NK-92 treated with Interleukin-12 subunit alpha and Interleukin-12 subunit beta, amount 100 ng/mL, for 24 hours (cell line): Measurements from ENCODE around the gene GPC5.

Experiments
- DNase-seq: peaks from one replicate; lab custom pipeline; 2025; lab: John Stamatoyannopoulos, UW

Gene GPC5

DNA sequence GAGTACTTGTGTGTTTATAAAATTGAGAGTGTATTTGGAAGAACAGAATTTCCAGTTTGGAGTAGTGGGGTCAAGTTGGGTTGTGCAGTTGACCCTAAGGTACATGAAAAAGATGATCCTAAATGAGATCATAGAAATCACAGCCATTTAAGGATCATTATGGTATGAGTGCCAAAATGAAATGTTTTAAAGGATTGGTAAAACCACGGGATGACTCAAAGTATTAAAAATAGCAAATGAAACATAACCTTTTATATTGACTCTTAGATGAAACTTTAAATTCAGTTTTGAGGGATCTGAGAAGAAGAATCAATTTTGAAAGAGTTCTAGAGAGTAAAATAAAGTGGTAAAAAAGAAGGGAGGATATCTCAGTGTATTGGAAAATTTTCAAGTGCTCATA, 773.8 kb downstream of the GPC5 start:
- no peak for DNase-seq

DNA sequence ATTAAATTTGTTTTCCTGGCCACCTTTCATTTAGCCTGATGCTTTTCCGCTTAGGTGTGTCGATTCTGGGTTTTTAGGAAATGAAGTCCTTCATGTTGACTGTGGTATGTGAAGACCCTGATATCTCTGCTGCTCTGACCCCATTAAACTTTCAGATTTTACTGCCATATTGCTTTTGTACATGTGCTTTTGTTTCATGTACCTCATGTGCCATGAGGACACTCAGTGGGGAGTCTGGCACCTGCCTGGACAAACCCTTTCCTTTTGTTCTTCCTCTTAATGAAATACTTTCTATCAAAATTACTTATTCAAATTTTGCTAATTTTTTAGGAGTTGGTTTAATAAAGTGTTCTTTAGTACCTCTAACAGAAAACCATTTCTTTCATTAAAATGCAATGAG, 774.8 kb downstream of the GPC5 start:
- DNase-seq: no peak

DNA sequence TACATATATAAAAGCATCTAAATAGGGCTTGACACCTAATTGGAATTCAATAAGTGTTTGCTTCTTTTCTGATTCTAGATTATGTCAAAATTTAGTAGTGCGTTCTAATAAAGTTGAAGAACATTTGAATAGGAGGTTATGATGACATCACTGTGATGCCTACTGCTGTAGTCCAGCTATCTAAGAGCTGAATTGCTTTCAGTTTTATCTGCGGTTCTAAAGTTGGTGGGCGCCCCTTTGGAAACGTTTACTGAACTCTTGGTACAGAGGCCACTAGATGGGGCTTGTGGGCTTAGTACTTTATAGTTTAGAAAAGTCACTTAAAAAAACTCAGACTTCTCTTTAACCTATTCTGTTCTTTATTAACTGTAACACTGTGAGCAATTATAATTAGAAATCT, 776.9 kb downstream of the GPC5 start:
- no peak for DNase-seq

DNA sequence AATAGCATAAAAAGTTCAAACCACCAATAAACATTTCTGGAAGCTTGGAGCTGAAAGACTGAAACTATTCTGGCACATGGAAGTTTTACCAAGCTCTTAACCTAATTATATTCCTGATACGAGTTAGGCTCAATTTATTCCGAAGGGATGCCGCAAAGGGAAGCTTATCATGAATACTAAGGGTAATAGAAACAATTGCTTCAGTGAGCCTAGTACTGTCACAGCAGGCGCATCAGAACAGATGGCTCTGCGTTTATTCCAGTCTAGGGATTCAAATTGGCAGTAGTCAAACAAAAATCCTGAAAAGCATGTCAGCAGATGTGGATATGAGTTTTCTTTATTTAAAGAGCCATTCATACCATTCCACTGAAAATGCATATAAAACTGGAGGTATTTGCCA, 779.5 kb downstream of the GPC5 start:
- DNase-seq: no peak

DNA sequence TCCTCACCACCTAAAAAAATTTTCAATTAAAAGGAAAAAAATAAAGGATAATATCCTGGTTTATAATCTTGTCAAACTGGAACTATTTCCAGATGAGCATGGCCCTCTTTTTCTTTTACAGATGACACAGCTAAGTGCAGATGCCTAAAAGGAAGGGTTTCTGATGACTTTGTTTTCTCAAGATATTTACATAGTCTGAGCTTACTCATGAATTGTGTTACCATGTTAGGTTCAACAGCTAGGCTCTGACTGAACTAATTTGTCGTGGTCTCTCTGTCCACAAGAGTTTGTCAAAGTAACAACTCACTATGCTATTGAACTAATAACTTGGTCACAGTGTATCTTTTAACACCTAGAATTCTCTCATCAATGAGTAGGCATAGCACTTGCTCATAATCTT, 780.8 kb downstream of the GPC5 start:
- no peak for DNase-seq

DNA sequence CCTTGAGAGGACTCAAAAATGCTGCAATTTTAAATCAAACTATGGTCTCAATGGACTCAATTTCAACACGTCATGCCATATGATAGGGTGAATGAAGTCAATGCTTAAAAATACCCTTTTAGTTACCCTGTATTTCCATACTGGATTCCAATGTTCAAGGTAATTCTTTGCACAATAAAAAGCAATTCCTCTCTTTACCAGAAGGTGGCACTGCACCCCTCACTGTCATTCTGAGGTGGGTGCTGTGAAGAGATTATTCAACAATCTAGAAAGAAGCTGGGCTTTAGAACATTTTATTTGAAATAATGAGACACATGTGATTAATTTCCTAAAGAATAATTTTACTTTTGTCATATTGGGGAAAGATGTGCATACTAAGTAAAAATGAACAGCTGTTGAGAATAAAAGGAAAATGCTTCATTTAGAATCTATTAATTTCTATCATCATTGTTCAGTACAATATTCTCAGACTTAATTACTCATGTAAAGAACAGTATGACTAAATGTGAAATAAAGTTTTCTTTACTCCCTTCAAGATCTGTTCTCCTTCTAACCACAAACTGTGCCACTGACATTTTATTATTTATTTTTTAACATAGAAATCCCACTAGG, 789.1 kb downstream of the GPC5 start:
- DNase-seq: no peak

DNA sequence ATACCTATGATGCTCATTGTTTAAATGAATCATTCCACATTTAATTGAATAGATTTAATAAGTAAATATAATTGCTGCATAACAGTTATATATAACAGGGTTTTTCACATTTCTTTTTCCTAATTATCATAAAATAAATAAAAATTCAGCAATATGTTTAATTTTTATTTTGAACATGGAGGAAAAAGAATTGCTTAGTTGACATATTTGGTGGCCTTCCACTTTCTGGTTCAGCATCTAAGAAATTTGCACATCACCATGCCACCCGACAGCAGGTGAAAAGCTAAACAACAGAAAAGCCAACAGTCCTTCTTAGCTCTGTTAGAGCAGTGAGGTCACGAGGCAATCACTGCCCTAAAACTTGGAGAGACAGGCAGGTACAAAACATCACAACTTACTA, 790.2 kb downstream of the GPC5 start:
- no peak for DNase-seq

DNA sequence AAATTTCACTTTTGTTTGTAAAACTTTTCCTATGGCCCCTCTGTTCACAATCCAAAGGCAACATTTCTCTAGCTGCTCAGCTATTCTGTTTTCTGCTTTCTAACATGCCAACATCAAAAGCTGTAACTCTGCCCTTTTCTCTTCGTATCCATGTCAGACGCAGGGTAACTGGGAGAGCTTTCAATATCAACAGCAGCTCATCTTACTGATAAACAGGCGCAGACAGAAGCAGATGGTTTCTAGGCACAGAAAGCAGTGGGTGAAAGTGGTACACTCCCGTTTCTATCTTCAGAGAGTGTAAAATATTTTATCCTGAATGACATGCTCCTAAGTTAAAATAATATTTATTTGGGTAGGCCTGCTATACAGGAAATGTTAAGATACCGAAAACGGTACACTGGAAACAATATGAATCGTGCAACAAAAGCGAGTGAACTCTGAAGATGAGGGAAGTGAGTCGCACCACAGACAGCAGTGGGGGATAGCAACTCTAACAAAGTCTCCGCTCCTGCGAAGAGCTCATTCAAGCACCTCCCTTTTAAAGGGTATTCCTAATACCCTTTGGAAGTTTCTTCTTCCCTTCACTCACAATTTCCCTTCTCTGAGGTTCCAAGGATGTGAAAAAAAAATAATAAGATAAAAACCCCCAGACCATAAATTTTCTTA, 798.3 kb downstream of the GPC5 start:
- no peak for DNase-seq

DNA sequence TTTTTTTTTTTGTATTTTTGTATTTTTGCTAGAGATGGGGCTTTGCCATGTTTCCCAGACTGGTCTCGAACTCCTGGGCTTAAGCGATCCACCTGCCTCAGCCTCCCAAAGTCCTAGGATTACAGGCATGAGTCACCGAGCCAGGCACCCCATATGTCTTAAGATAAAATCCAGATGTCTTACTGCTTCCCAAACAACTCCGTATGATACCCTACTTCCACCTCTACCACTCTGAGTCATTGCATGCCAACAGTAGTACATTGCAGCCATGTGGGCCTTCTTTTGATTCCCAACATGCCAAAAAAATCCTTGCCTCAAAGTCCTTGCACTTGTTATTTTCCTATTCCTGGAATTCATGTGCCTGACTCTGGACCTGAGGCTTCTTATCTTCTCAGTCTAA, 799.2 kb downstream of the GPC5 start:
- DNase-seq: no peak

DNA sequence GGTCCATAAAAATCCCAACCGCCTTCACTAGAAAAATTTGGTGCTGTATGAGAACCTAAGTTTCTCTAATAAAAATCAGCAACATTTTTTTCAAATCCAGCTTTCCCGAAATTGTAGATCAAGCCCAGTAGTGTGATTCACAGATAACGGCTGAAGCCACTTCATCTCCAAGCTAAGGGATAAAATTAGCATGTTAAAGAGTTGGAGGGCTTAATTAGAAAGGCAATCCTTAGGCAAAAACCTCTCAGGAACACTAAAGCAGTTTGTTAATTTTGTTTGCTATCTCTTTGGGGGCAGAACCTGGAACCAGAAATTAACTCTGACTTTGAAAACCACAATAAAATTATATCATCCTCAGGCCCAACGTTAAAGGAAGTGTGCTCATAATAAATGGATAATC, 820.2 kb downstream of the GPC5 start:
- DNase-seq: no peak

DNA sequence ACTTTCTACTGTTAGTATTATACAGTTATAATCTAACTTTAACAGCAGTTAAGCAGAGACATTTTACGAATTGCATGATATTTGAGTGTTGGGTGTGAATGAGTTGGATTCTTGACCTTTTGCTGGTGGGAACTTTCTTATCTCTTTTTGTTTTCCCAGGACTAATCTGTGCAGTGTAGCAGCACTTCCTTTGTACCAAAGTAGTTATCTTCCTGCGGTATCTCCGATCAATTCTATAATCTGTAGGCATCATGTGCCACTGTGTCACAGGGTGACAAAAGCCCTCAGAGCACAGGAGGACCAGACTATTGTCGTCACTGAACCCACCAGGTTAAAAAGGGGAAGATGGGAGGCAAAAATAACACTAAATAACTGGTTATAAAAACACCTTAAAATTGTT, 823.5 kb downstream of the GPC5 start:
- DNase-seq: no peak

DNA sequence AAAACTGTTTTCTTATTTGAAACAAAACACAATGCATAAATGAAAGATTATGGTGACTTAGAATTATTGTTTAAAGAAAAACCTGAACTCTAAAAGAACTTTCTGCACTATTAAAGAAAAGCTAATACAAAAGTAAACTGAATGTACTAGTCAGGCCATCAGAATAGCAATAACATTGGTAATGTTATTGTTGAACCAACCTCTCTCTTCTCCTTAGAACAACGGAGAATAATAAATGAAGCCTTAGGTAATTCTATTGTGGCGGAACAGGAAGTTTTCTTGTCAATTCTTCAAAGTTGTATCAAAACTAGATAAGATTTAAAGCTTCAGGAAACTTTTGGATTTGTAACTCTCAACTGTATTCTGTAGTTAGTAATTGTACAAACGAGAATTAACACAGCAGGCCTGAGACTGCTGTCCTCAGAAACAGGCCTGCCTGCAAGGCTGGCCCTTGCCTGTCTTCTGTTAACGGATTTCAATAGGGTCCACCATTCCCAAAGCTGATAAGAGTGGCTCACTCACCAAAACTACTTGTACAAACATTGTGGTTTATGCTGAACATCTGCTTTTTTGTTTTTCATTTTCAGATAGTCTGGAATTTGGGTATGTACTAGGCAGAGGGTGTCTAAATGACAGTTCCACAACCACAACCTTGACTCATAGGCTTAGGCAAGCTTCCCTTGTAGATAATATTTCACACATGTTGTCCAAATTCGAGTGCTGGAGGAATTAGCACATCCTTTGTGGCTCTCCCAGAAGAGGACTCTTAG, 825.8 kb downstream of the GPC5 start:
- no peak for DNase-seq

DNA sequence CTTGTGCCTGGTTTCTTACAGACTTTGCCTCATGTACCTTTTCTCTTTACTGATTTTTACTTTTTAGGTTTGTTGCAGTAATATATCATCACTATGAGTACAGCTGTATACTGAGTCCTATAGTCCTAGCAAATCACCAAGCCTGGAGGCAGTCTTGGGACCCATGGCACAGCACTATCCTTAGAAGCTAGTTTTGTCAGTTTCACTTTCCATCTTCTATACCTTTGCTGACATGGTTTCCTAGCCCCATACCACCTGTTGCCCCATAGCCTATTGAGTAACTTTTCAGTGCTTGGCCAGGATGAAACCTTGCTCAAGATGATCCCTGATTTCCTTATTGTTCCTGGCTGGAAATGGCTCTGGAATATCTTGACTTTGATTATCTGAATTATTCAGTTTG, 826.4 kb downstream of the GPC5 start:
- DNase-seq: no peak

DNA sequence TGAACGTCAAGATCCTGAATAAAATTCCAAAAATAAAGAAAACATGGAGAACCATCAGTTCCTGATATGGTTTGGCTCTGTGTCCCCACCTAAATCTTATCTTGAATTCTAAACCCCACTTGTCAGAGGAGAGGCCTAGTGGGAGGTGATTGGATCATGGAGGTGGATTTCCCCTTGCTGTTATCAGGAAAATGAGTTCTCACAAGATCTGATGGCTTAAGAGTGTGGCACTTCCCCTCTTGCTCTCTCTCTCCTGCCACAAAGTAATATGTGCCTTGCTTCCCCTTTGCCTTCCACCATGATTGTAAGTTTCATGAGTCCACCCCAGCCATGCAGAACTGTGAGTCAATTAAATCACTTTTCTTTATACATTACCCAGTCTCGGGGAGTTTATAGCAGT, 827.4 kb downstream of the GPC5 start:
- DNase-seq: no peak

DNA sequence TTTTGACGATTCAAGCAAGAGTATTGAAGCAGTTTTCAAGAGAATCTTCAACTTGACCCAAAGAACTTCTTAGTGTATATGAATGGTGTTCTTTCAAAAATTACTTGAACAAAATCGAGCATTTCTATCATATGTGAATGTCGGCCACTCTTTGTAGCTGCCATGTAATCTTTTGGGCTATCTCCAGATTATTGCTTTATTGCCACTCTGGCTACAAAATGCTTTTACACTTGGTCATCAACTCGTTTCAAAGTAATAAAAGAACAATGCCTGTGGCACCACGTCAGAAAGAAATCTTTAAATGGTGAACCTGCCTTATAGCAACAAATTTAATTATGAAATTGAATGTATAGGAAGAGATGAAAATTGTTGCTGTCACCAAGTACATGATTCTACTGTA, 834.5 kb downstream of the GPC5 start:
- no peak for DNase-seq

DNA sequence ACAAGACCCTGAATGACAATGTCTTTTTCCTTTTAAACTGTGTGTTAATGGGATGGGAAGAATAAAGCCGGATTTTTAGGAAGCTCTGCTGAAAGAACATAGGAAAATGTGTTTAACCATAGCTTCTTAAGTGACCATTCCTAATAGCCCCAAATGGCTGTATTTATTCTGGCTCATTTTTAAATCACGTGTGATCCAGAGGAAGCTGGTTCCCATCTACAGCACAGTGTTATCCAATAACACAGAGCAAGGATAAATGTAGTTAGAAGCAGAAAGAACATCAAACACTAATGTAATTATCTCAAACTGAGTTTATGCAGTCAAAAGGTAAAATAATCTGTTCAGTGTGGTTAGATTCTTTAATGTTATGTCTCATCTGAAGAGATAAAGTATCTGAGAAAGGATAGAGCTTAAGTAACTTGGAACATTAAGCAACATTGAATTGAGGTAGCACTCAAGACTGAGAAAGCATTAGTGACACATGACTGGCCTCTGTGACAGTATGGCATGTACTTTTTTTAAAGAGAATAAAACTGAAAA, 853.3 kb downstream of the GPC5 start:
- DNase-seq: no peak

DNA sequence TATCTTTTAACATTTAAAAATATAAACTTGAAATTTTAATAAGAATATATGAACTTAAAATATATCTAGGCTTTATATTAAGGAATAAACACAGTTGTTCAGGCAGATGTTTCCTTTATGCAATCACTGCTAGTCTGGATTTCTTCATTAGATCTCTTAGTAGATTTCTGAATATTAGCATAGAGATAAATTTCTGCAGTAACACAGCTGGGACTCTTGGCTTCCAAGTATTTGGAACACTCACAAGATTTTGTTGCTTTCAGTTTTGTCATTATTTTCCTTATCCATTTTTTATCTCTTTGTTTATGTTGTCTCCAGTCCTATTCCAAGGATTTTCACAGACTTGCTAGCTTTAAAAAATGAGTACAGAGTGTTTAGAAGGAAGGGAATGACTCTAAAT, 857.1 kb downstream of the GPC5 start:
- DNase-seq: no peak

DNA sequence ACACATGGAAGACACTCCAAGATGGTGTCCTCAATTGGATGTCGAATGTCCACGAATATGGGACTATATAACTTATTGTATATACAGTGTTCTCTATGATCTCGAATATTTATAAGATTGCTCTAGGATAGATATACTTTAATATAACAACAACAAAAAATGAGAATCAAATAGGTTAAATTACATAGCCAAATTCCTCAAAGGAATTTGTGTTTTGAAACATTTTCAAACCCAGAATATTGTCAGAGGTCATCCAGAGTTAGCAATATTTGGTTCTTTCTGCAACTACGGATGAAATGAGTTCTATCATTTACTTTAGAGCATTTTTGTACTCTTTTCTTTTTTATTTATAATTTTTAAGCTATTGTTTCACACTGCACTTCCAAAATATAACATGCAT, 857.8 kb downstream of the GPC5 start:
- no peak for DNase-seq

DNA sequence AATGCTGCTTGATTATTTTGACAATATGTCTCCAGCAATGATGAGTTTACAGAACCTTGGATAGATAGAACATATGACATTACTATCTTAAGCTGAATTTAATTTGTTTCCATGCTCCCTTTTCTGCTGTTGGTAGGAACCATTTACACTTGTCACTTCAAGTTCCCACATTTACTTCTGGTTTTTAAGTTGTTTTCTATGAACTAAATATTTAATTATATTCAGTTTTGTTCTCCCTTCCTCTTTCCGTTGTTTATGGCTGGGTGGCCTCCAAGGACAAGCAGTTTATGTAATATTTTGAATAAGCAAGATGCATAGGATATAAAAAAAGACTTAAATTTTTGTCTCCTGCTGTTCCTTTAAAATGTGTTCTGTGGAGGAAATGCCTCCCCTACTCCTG, 860.6 kb downstream of the GPC5 start:
- no peak for DNase-seq

DNA sequence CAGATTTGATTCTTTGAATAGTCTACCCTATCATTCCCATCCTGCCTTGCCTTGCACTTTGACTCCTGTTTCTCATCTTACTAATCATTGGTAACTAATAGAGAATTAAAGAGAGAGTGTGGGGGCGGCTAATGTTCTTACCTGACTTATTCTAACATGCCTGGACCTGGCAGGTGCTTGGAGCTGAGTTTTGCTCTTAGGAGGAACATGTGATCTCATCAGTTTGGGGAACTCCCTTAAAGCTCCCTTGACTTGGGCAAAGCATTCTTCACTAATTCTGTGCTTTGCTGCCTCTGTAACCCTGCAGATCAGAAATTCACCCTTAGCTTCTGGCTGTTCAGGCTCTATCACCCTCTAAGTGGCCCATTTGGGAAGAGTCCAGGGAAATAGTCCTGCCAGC, 861.1 kb downstream of the GPC5 start:
- DNase-seq: no peak

DNA sequence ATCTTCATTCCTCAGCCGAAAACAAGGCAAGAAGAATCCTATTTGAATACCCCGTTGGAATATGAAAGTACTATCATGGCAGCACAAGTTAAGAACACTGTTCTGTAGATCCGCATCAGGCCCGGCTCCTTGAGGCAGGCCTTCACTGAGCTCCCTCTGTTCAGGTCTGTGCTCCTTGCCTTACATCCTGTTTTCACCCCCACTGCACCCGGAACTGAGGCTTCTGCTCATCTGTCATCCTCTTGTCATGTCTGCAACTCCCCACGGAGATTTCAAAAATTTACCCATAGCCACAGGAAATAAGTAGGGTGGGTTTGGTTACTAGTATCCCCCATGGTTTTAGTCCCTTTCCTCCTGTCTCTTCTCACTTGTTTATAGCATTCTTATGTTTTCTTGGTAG, 861.9 kb downstream of the GPC5 start:
- DNase-seq: no peak

DNA sequence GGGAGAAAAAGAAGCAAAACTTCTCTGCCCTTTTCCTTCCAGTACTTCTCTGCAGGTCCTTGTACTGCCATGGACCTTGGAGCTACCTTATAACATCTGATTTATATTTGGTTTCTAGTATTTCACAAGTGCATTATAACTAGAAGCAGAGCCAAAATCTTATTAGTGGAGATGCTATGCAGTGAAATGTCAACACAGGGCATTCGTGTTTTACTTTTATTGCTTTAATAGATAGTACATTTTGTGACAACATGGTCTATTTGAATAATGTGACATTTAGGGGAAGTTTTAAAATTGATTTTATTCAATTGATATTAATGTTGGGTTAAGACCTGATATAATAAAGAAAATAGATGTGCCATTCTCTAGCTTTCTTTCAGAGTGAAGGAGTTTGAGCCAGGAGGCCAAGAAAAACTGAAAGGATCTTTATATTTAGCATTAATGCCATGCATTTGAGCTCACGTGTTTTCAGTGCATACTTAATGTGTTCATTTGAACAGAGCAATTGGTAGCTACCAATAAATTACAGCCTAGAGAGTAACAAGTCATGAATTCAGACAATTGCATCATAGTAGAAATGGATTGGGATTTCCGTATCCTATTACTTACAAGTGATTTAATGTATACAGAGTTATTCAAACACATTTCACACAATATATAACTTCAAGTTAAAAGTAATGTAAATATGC, 863.8 kb downstream of the GPC5 start:
- no peak for DNase-seq

DNA sequence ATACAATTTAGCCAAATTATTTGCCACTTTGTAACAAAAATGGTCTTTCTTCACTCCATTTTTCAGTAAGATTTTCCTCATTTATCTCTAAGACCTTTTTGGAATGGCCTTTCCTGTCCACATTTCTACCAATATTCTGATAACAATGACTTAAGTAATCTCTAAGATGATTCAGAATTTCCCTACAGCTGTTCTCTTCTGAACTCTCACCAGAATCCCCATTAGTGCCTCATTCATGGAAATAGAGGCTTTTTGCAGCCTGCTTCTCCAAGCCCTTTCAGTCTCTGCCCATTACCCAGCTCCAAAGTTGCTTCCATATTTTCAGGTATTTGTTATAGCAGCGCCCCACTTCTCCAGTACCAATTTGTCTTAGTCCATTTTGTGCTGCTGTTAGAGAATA, 867.0 kb downstream of the GPC5 start:
- DNase-seq: no peak
